ENCODE measurements around the gene LRP5.

Gene LRP5

GRCh38 chr11:68270196-68271022 is 42.0 kb upstream of the LRP5 start:
- no peak for DNase-seq (ENCODE audit: low spot score)
- no peak for ATAC-seq (ENCODE audit: low read depth)
- no peaks in the 10 kb centered on the region for H3K27me3 ChIP-seq (ENCODE audit: insufficient read depth, poor library complexity, severe bottlenecking)
- peak overlapping the region; percentile 62 for H3K27ac ChIP-seq (ENCODE audit: poor library complexity, severe bottlenecking)
- peak overlapping the region; percentile 68 for H3K4me3 ChIP-seq (ENCODE audit: severe bottlenecking)
- H3K36me3 ChIP-seq (ENCODE audit: low read depth), result peaks cover 45% of the 10 kb centered on the region
- TF ChIP-seq, protein P1, sequence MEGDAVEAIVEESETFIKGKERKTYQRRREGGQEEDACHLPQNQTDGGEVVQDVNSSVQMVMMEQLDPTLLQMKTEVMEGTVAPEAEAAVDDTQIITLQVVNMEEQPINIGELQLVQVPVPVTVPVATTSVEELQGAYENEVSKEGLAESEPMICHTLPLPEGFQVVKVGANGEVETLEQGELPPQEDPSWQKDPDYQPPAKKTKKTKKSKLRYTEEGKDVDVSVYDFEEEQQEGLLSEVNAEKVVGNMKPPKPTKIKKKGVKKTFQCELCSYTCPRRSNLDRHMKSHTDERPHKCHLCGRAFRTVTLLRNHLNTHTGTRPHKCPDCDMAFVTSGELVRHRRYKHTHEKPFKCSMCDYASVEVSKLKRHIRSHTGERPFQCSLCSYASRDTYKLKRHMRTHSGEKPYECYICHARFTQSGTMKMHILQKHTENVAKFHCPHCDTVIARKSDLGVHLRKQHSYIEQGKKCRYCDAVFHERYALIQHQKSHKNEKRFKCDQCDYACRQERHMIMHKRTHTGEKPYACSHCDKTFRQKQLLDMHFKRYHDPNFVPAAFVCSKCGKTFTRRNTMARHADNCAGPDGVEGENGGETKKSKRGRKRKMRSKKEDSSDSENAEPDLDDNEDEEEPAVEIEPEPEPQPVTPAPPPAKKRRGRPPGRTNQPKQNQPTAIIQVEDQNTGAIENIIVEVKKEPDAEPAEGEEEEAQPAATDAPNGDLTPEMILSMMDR (IDR thresholded peaks at IDR 0.05; ENCODE audit: poor library complexity, severe bottlenecking), result no peak
- no peaks in the 10 kb centered on the region for H3K9me3 ChIP-seq (ENCODE audit: severe bottlenecking)
- H3K4me1 ChIP-seq (ENCODE audit: insufficient read depth, poor library complexity, severe bottlenecking), result peaks cover 14% of the 10 kb centered on the region

DNA sequence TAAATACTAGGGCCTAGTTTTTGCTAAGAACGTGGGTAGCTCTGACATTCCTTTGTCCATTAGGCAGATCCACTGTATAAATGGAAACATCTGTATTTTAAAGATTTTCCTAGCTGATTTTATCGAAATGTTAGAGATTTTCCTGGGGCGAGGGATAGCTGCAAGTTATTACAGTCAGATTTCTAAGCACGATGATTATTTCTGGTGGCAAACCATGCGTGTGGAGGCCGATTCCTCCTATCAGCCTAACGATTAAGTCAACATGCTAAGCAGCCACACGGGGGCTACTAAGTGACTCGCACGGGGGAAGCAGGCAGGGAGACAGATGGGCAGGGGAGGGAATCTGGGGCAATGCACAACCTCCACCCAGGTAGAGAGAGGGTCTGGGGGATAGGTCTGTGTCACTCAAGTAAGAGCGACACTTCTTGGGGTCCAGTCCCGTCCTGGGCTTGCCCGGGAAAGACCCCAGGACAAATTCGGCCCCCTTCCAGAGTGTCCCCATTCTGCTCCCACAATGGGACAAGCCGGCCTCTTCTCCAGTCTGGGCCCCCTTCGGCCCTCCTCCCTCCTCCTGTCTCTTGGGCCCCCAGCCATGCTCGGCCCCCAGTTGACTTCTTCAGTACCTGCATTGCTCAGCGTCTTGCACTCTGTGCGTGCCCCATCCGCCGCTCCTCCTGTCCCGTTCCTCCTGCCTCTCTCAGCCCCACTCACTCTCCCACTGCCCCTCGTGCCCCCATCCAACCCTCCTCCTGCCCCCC is 41.2 kb upstream of the LRP5 start:
- peak; percentile 61 for ATAC-seq (ENCODE audit: low read depth)
- TF ChIP-seq, protein P1 (IDR thresholded peaks at IDR 0.05; ENCODE audit: poor library complexity, severe bottlenecking), result peak; percentile 62
- peak overlapping the region; percentile 62 for H3K27ac ChIP-seq (ENCODE audit: poor library complexity, severe bottlenecking)
- DNase-seq (ENCODE audit: low spot score), result no peak
- no peaks in the 10 kb centered on the region for H3K9me3 ChIP-seq (ENCODE audit: severe bottlenecking)
- H3K36me3 ChIP-seq (ENCODE audit: low read depth), result peaks cover 37% of the 10 kb centered on the region
- peak overlapping the region; percentile 68 for H3K4me3 ChIP-seq (ENCODE audit: severe bottlenecking)
- H3K27me3 ChIP-seq (ENCODE audit: insufficient read depth, poor library complexity, severe bottlenecking), result no peaks in the 10 kb centered on the region
- peaks cover 22% of the 10 kb centered on the region for H3K4me1 ChIP-seq (ENCODE audit: insufficient read depth, poor library complexity, severe bottlenecking)

DNA sequence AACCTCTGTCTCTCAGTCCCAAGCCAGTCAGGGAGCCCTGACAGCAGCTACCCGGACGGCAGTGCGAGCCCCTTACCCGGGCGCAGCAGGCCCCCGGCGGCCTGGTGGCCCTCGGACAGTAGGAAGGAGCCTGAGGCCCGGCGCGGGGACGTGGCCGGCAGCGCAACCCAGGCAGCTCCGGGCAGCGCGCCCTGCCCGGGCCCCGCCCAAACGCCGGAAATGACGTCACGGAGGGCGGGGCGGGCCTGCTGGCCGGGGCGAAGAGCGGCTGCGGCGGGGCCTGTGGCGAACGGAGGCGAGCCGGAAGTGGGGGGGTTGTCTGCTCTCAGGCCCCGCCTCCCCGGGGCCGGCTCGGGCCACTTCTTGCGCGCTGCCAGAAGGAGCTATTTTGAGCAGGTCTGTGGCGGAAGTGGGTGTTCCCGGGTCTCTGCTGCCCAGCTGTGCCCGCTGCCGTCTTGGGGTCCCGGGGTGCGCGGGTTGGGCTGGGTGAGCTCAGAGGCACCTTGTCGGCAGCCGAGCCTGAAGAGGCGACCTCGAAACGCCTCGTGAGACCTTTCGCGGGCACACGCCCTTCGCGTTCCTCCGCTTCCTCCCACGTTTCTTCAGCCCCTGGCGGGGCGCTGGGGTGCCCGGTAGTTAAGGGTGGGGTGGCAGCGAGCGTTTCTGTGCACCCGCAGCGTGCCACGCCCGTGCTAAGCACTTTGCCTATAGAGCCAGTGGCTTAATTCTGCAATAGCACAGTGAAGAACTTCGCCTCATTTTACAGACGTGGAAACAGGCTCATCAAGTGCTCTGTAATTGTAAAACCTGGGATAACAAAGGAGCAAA is 40.4 kb upstream of the LRP5 start, which contains the start of gene C11orf24:
TSS of gene C11orf24 (minus strand) at position 193 of the 828 bp plus-strand sequence. CDS start 8,206 bp downstream, outside the sequence.
- peak within 1 kb of the TSS; percentile 62 for H3K27ac ChIP-seq (ENCODE audit: poor library complexity, severe bottlenecking)
- ATAC-seq (ENCODE audit: low read depth) (peak; percentile 87), DNase-seq (ENCODE audit: low spot score) (peak; percentile 91)
- TF ChIP-seq, protein P1 (IDR thresholded peaks at IDR 0.05; ENCODE audit: poor library complexity, severe bottlenecking), result no peak
- H3K4me3 ChIP-seq (ENCODE audit: severe bottlenecking), result peak within 1 kb of the TSS; percentile 68
- no peaks in the 10 kb centered on the region for H3K9me3 ChIP-seq (ENCODE audit: severe bottlenecking)
- peaks cover 24% of the 10 kb centered on the region for H3K4me1 ChIP-seq (ENCODE audit: insufficient read depth, poor library complexity, severe bottlenecking)
- peaks cover 29% of the 10 kb centered on the region for H3K36me3 ChIP-seq (ENCODE audit: low read depth)
- no peaks in the 10 kb centered on the region for H3K27me3 ChIP-seq (ENCODE audit: insufficient read depth, poor library complexity, severe bottlenecking)

- Histone ChIP-seq H3K4me1 (ENCODE audit: insufficient read depth, poor library complexity, severe bottlenecking) (peaks cover 24% of the 10 kb centered on the region), H3K27ac (ENCODE audit: poor library complexity, severe bottlenecking) (peak overlapping the region; percentile 62), H3K27me3 (ENCODE audit: insufficient read depth, poor library complexity, severe bottlenecking) (no peaks in the 10 kb centered on the region), H3K4me3 (ENCODE audit: severe bottlenecking) (no peak overlapping the region), H3K9me3 (ENCODE audit: severe bottlenecking) (no peaks in the 10 kb centered on the region), H3K36me3 (ENCODE audit: low read depth) (peaks cover 18% of the 10 kb centered on the region)
- TF ChIP-seq, protein P1 (IDR thresholded peaks at IDR 0.05; ENCODE audit: poor library complexity, severe bottlenecking), result no peak
- no peak for ATAC-seq (ENCODE audit: low read depth)
- no peak for DNase-seq (ENCODE audit: low spot score)
Measured at GRCh38 chr11:68273026-68273738, 39.2 kb upstream of the LRP5 start.

Measured in RWPE2 (cell line).